ENCODE results near the gene CMC4. TPM values are rescaled to one million over a fixed set of nuclear protein-coding genes. Genes with fewer than 3 reads are reported as not detected.

The CMC4 gene
- total RNA-seq, 4 donors from 2014 or later, result 28.0 to 36.3 (median 32.9) TPM

- Histone ChIP-seq H3K36me3 (no peaks in the 10 kb centered on the region), H3K27me3 (no peaks in the 10 kb centered on the region), H3K4me1 (peaks cover 5 to 16% (median 10%) of the 10 kb centered on the region in 4 donors), H3K4me3 (no peak overlapping the region), H3K27ac (replicated peaks in 1 of 4) (no peak overlapping the region), H3K9me3 (no peaks in the 10 kb centered on the region)
- intact Hi-C loops (cut with DNase I), result no loop called here
- 80% methylated on average over 6 of the region's 6 CpGs for WGBS
- TF ChIP-seq CTCF (IDR thresholded peaks at IDR 0.05), result no peak
- TF ChIP-seq POLR2A (IDR thresholded peaks at IDR 0.05; ENCODE audit: low read depth), result no peak
- TF ChIP-seq EP300 (IDR thresholded peaks at IDR 0.05), result no peak
- no peak for DNase-seq (ENCODE audit: extremely low spot score)
These were observed 46.8 kb downstream of the CMC4 start for GRCh38 chrX:155023907-155024833.

- Histone ChIP-seq H3K36me3 (no peaks in the 10 kb centered on the region), H3K27me3 (no peaks in the 10 kb centered on the region), H3K4me3 (peak within 1 kb of the TSS; percentile 2 to 24 (median 20)), H3K9me3 (no peaks in the 10 kb centered on the region), H3K27ac (replicated peaks in 1 of 4) (no peak within 1 kb of the TSS), H3K4me1 (peaks cover 0 to 5% (median 0%) of the 10 kb centered on the region in 4 donors)
- 33% methylated on average over 1 of the region's 1 CpG for WGBS
- TF ChIP-seq POLR2A (IDR thresholded peaks at IDR 0.05; ENCODE audit: low read depth) (no peak), CTCF (IDR thresholded peaks at IDR 0.05) (no peak), EP300 (IDR thresholded peaks at IDR 0.05) (no peak), POLR2AphosphoS5 (IDR thresholded peaks at IDR 0.05) (no peak)
- intact Hi-C loops (cut with DNase I), result no loop called here
- no peak for DNase-seq (ENCODE audit: extremely low spot score)
These were observed 48.4 kb downstream of the CMC4 start, which contains the start of gene F8 for GRCh38 chrX:155022585-155022984. TSS of gene F8 (minus strand) at chrX:155022723. CDS start at chrX:155022552, 171 bp downstream.

GRCh38 chrX:155020591-155020990 lies 50.3 kb downstream of the CMC4 start:
- Histone ChIP-seq H3K27ac (replicated peaks in 1 of 4) (no peak overlapping the region), H3K4me3 (peak overlapping the region in 1 of 4 donors; percentile 24), H3K4me1 (no peaks in the 10 kb centered on the region), H3K27me3 (no peaks in the 10 kb centered on the region), H3K9me3 (no peaks in the 10 kb centered on the region), H3K36me3 (no peaks in the 10 kb centered on the region)
- DNase-seq (ENCODE audit: extremely low spot score), result no peak
- TF ChIP-seq EP300 (IDR thresholded peaks at IDR 0.05) (no peak), POLR2A (IDR thresholded peaks at IDR 0.05; ENCODE audit: low read depth) (no peak), CTCF (IDR thresholded peaks at IDR 0.05) (no peak), POLR2AphosphoS5 (IDR thresholded peaks at IDR 0.05) (no peak)
- intact Hi-C loops (cut with DNase I), result no loop called here
- 71% methylated on average over 3 of the region's 3 CpGs for WGBS

Other genes with a start within 250 kb of the CMC4 start
- gene SMIM9, start 236.5 kb downstream of the CMC4 start, total RNA-seq, result not detected
- gene F8A1, start 184.8 kb downstream of the CMC4 start, total RNA-seq, result 10 to 100 TPM in 2 of 4 donors, 1 to 10 TPM in 2; 3.3 to 15.4 (median 8.6) TPM
- gene F8, start 48.4 kb downstream of the CMC4 start, total RNA-seq, result 10 to 100 TPM; 17.0 to 30.0 (median 22.3) TPM
- 10 to 100 TPM; 73.8 to 98.2 (median 95.9) TPM for gene FUNDC2, start 44.3 kb downstream of the CMC4 start, total RNA-seq
- 1 to 10 TPM; 2.5 to 4.4 (median 4.2) TPM for gene MTCP1, start within 50 bp of the CMC4 start, total RNA-seq
- 10 to 100 TPM; 10.9 to 18.8 (median 16.8) TPM for gene BRCC3, start 372 bp upstream of the CMC4 start, total RNA-seq
- 10 to 100 TPM; 26.5 to 41.5 (median 37.7) TPM for gene VBP1, start 145.3 kb upstream of the CMC4 start, total RNA-seq
- under 1 TPM in 3 of 4 donors, not detected in 1; 0.50 to 0.98 (median 0.84) TPM for gene RAB39B, start 193.4 kb upstream of the CMC4 start, total RNA-seq

All from esophagus muscularis mucosa (tissue), 4 donors.